Activated T-cell treated with anti-CD3 and anti-CD28 coated beads, Interleukin-2, amount 50 U/mL, for 4 hours (primary cell): ENCODE measurements around the gene SRF. TPM values are rescaled to one million over a fixed set of nuclear protein-coding genes. Genes with fewer than 3 reads are reported as not detected.

Experiments
- ATAC-seq, 2 donors: fragments of 200-7000 bp; cut with Tn5 transposase; one replicate each; pipeline ENCODE4 v1.10.0; 2021
- DNase-seq: peaks from one replicate; pipeline ENCODE4 v3.0.0-alpha.2; 2020
- H3K27me3 Mint-ChIP-seq: one replicate; pipeline ENCODE4 v1.8.0; 2021; ENCODE audit warnings: low read depth, mixed read lengths
- H3K36me3 Mint-ChIP-seq: one replicate; pipeline ENCODE4 v1.8.0; 2022; ENCODE audit warnings: mixed read lengths; ENCODE audit not compliant: insufficient read depth
- H3K4me1 Mint-ChIP-seq: one replicate; pipeline ENCODE4 v1.8.0; 2021; ENCODE audit warnings: low read depth, mixed read lengths
- H3K4me3 Mint-ChIP-seq: one replicate; pipeline ENCODE4 v1.8.0; 2021; ENCODE audit warnings: mild to moderate bottlenecking, moderate library complexity, mixed read lengths
- H3K9me3 Mint-ChIP-seq: one replicate; pipeline ENCODE4 v1.8.0; 2021; ENCODE audit warnings: mixed read lengths
- total RNA-seq, 3 donors: library from RNA; stranded (reverse); gene quantifications; one replicate each; pipeline ENCODE4 v1.2.1, GENCODE V29; 2021

Gene SRF
- total RNA-seq, 3 donors from 2014 or later = 72.0 to 80.1 (median 72.8) TPM

- ATAC-seq = no peak
- Mint-ChIP-seq H3K27me3 (no peaks in the 10 kb centered on the region), H3K9me3 (no peaks in the 10 kb centered on the region), H3K36me3 (peaks cover 20% of the 10 kb centered on the region), H3K4me3 (peak overlapping the region; percentile 35), H3K4me1 (peaks cover 60% of the 10 kb centered on the region)
- DNase-seq = no peak
These were observed 55.3 kb downstream of the SRF start for GRCh38 chr6:43226192-43226851.

- Mint-ChIP-seq H3K4me3 (peak within 1 kb of the TSS; percentile 91), H3K9me3 (no peaks in the 10 kb centered on the region), H3K27me3 (peaks cover 3% of the 10 kb centered on the region), H3K4me1 (peaks cover 41% of the 10 kb centered on the region), H3K36me3 (peaks cover 14% of the 10 kb centered on the region)
- ATAC-seq (peak; percentile 88 to 89), DNase-seq (peak; percentile 76)
These were observed 58.1 kb downstream of the SRF start, which contains the start of gene DNPH1 for GRCh38 chr6:43228951-43229802. TSS of gene DNPH1 (minus strand) at chr6:43229481. CDS start at chr6:43229456, 25 bp downstream.

GRCh38 chr6:43229803-43230620 is 58.9 kb downstream of the SRF start:
- H3K4me3 Mint-ChIP-seq = peak overlapping the region; percentile 84
- peaks cover 3% of the 10 kb centered on the region for H3K27me3 Mint-ChIP-seq
- no peak for DNase-seq
- peaks cover 11% of the 10 kb centered on the region for H3K36me3 Mint-ChIP-seq
- no peaks in the 10 kb centered on the region for H3K9me3 Mint-ChIP-seq
- peaks cover 35% of the 10 kb centered on the region for H3K4me1 Mint-ChIP-seq
- ATAC-seq = peak; percentile 1 to 7

- Mint-ChIP-seq H3K4me1 (peaks cover 26% of the 10 kb centered on the region), H3K4me3 (no peak overlapping the region)
These were observed 60.0 kb downstream of the SRF start for GRCh38 chr6:43231053-43231452.

More at GRCh38 chr6:43231053-43231452, 60.0 kb downstream of the SRF start:
- DNase-seq (no peak), ATAC-seq (no peak)
- no peaks in the 10 kb centered on the region for H3K9me3 Mint-ChIP-seq
- H3K36me3 Mint-ChIP-seq = peaks cover 6% of the 10 kb centered on the region
- peaks cover 3% of the 10 kb centered on the region for H3K27me3 Mint-ChIP-seq

Other genes starting within 250 kb of the SRF start
- gene CNPY3, start 241.8 kb upstream of the SRF start, total RNA-seq = 10 to 100 TPM; 41.9 to 46.6 (median 42.4) TPM
- under 1 TPM; 0.20 to 0.71 (median 0.69) TPM for gene GNMT, start 210.5 kb upstream of the SRF start, total RNA-seq
- 10 to 100 TPM in 2 of 3 donors, 1 to 10 TPM in 1; 4.2 to 13.2 (median 10.9) TPM for gene PEX6, start 192.1 kb upstream of the SRF start, total RNA-seq
- 10 to 100 TPM; 32.8 to 37.0 (median 32.9) TPM for gene PPP2R5D, start 186.7 kb upstream of the SRF start, total RNA-seq
- gene MEA1, start 157.3 kb upstream of the SRF start, total RNA-seq = 10 to 100 TPM; 95.7 to 98.6 (median 96.8) TPM
- 10 to 100 TPM; 51.9 to 55.8 (median 52.2) TPM for gene KLHDC3, start 157.0 kb upstream of the SRF start, total RNA-seq
- gene RRP36, start 149.6 kb upstream of the SRF start, total RNA-seq = 100 to 1,000 TPM in 2 of 3 donors, 10 to 100 TPM in 1; 98.1 to 103 (median 100) TPM
- gene CUL7, start 117.4 kb upstream of the SRF start, total RNA-seq = 10 to 100 TPM; 13.2 to 15.0 (median 13.3) TPM
- gene MRPL2, start 111.8 kb upstream of the SRF start, total RNA-seq = 100 to 1,000 TPM in 2 of 3 donors, 10 to 100 TPM in 1; 93.3 to 120 (median 115) TPM
- 1 to 10 TPM; 5.4 to 9.1 (median 7.4) TPM for gene KLC4, start 111.6 kb upstream of the SRF start, total RNA-seq
- 1 to 10 TPM; 1.3 to 4.3 (median 1.9) TPM for gene PTK7, start 95.0 kb upstream of the SRF start, total RNA-seq
- 10 to 100 TPM; 29.5 to 32.3 (median 30.4) TPM for gene CUL9, start 10.9 kb downstream of the SRF start, total RNA-seq
- 10 to 100 TPM; 27.5 to 52.1 (median 51.0) TPM for gene DNPH1, start 58.2 kb downstream of the SRF start, total RNA-seq
- under 1 TPM; 0.20 to 0.38 (median 0.21) TPM for gene TTBK1, start 72.2 kb downstream of the SRF start, total RNA-seq
- not detected for gene SLC22A7, start 127.0 kb downstream of the SRF start, total RNA-seq
- under 1 TPM in 1 of 3 donors, not detected in 2; 0.52 TPM for gene CRIP3, start 137.6 kb downstream of the SRF start, total RNA-seq
- 1 to 10 TPM; 7.4 to 7.8 (median 7.6) TPM for gene ZNF318, start 198.4 kb downstream of the SRF start, total RNA-seq